Endothelial cell (in vitro differentiated cells): Measurements from ENCODE around the gene ARTN. TPM values are rescaled to one million over a fixed set of nuclear protein-coding genes. Genes with fewer than 3 reads are reported as not detected.
A peak's percentile ranks its signal among the peaks of the same experiment; 100 is the strongest.

ENCODE experiments used
- DNase-seq: peaks from one replicate; pipeline ENCODE4 v3.0.0; 2021; ENCODE audit warnings: low spot score
- H3K27ac Mint-ChIP-seq: one replicate; pipeline ENCODE4 v1.8.0; 2021; ENCODE audit warnings: mixed read lengths, inconsistent platforms; ENCODE audit not compliant: unreplicated experiment
- H3K27me3 Mint-ChIP-seq: one replicate; pipeline ENCODE4 v1.8.0; 2021; ENCODE audit warnings: mild to moderate bottlenecking, moderate library complexity, mixed read lengths, inconsistent platforms; ENCODE audit not compliant: unreplicated experiment
- H3K36me3 Mint-ChIP-seq: one replicate; pipeline ENCODE4 v1.8.0; 2021; ENCODE audit warnings: mild to moderate bottlenecking, low read depth, mixed read lengths, inconsistent platforms; ENCODE audit not compliant: unreplicated experiment
- H3K4me1 Mint-ChIP-seq: one replicate; pipeline ENCODE4 v1.8.0; 2021; ENCODE audit warnings: mild to moderate bottlenecking, mixed read lengths, inconsistent platforms; ENCODE audit not compliant: unreplicated experiment
- H3K4me3 Mint-ChIP-seq: one replicate; pipeline ENCODE4 v1.8.0; 2021; ENCODE audit warnings: mild to moderate bottlenecking, mixed read lengths, inconsistent platforms; ENCODE audit not compliant: unreplicated experiment
- H3K9me3 Mint-ChIP-seq: one replicate; pipeline ENCODE4 v1.8.0; 2021; ENCODE audit warnings: mixed read lengths, inconsistent platforms; ENCODE audit not compliant: unreplicated experiment
- CTCF ChIP-seq: fragments of 200-600 bp; sonication (generic); IDR thresholded peaks from one replicate; pipeline ENCODE4 v1.5.0; 2021; ENCODE audit warnings: antibody characterized with exemption; ENCODE audit not compliant: unreplicated experiment
- total RNA-seq: library from RNA; stranded (reverse); fragmentation: NEBNext Ultra II Directional; extraction: Animal tissue kit (Norgen Biotek cat#: 25700); gene quantifications from one replicate; pipeline ENCODE4 v1.2.1, GENCODE V29; 2021; ENCODE audit not compliant: unreplicated experiment

ARTN gene
- total RNA-seq, 1 donor from 2014 or later = 0.67 TPM

- no peak overlapping the region for H3K4me3 Mint-ChIP-seq
- no peak for DNase-seq
- no peak for TF ChIP-seq CTCF
- no peaks in the 10 kb centered on the region for H3K9me3 Mint-ChIP-seq
- peaks cover 37% of the 10 kb centered on the region for H3K36me3 Mint-ChIP-seq
- H3K4me1 Mint-ChIP-seq = no peaks in the 10 kb centered on the region
- no peak overlapping the region for H3K27ac Mint-ChIP-seq
- H3K27me3 Mint-ChIP-seq = peaks cover 2% of the 10 kb centered on the region
Observed at GRCh38 chr1:43963006-43963405, 29.4 kb downstream of the ARTN start.

GRCh38 chr1:43963890-43964289, 30.3 kb downstream of the ARTN start:
- no peak overlapping the region for H3K27ac Mint-ChIP-seq
- H3K36me3 Mint-ChIP-seq = peaks cover 31% of the 10 kb centered on the region
- H3K27me3 Mint-ChIP-seq = peaks cover 7% of the 10 kb centered on the region
- no peak for TF ChIP-seq CTCF
- DNase-seq = no peak
- H3K4me1 Mint-ChIP-seq = no peaks in the 10 kb centered on the region
- H3K9me3 Mint-ChIP-seq = no peaks in the 10 kb centered on the region
- H3K4me3 Mint-ChIP-seq = no peak overlapping the region

- peaks cover 5% of the 10 kb centered on the region for H3K4me1 Mint-ChIP-seq
- no peak for TF ChIP-seq CTCF
- no peak for DNase-seq
- peaks cover 7% of the 10 kb centered on the region for H3K27me3 Mint-ChIP-seq
- H3K9me3 Mint-ChIP-seq = no peaks in the 10 kb centered on the region
- no peak overlapping the region for H3K4me3 Mint-ChIP-seq
- H3K36me3 Mint-ChIP-seq = peaks cover 24% of the 10 kb centered on the region
- no peak overlapping the region for H3K27ac Mint-ChIP-seq
Observed at GRCh38 chr1:43965316-43965715, 31.7 kb downstream of the ARTN start.

- H3K27me3 Mint-ChIP-seq = peaks cover 5% of the 10 kb centered on the region
- peak overlapping the region; percentile 79 for H3K4me3 Mint-ChIP-seq
- H3K4me1 Mint-ChIP-seq = peaks cover 10% of the 10 kb centered on the region
- no peak for TF ChIP-seq CTCF
- no peaks in the 10 kb centered on the region for H3K9me3 Mint-ChIP-seq
- no peak overlapping the region for H3K27ac Mint-ChIP-seq
- peak; percentile 65 for DNase-seq
- H3K36me3 Mint-ChIP-seq = peaks cover 11% of the 10 kb centered on the region
Observed at GRCh38 chr1:43968348-43968948, 34.8 kb downstream of the ARTN start.

- Mint-ChIP-seq H3K4me3 (peak overlapping the region; percentile 96), H3K4me1 (peaks cover 19% of the 10 kb centered on the region), H3K9me3 (no peaks in the 10 kb centered on the region), H3K27me3 (peaks cover 9% of the 10 kb centered on the region), H3K36me3 (peaks cover 16% of the 10 kb centered on the region), H3K27ac (peak overlapping the region; percentile 19)
- no peak for TF ChIP-seq CTCF
- DNase-seq = no peak
Observed at GRCh38 chr1:43969416-43969745, 35.8 kb downstream of the ARTN start.
